Measurements from ENCODE around the gene TRRAP.

GRCh38 chr7:98855610-98856422, 22.5 kb upstream of the TRRAP start:
- no peak for TF ChIP-seq YY1 (tag by site-specific recombination; IDR thresholded peaks at IDR 0.05)
- no peak for TF ChIP-seq CTCF (tag by site-specific recombination; IDR thresholded peaks at IDR 0.05)
- TF ChIP-seq ZNF423 (tag by site-specific recombination; IDR thresholded peaks at IDR 0.05), result no peak
- no peak for TF ChIP-seq ZBTB1 (tag by site-specific recombination; IDR thresholded peaks at IDR 0.05)
- no peak for TF ChIP-seq ZNF24 (tag by site-specific recombination; IDR thresholded peaks at IDR 0.05)
- TF ChIP-seq MEIS1 (CRISPR knock-in tag; IDR thresholded peaks at IDR 0.05; ENCODE audit: borderline replicate concordance), result no peak
- TF ChIP-seq ZNF692 (tag by site-specific recombination; IDR thresholded peaks at IDR 0.05), result no peak
- no peak for TF ChIP-seq ZNF768 (tag by site-specific recombination; IDR thresholded peaks at IDR 0.05)
- TF ChIP-seq SALL2 (tag by site-specific recombination; IDR thresholded peaks at IDR 0.05; ENCODE audit: borderline replicate concordance), result no peak
- no peak for TF ChIP-seq PRDM6 (tag by site-specific recombination; IDR thresholded peaks at IDR 0.05)
- no peak for TF ChIP-seq ZBTB44 (tag by site-specific recombination; IDR thresholded peaks at IDR 0.05)
- no peak for TF ChIP-seq ZNF184 (tag by site-specific recombination; IDR thresholded peaks at IDR 0.05)

Data from HEK293 (cell line).